ENCODE results near the gene STUM. TPM values are rescaled to one million over a fixed set of nuclear protein-coding genes. Genes with fewer than 3 reads are reported as not detected.

STUM gene
- total and polyA plus RNA-seq, 2 donors from 2014 or later: 1.6 to 1.9 TPM

- Histone ChIP-seq H3K4me3 (ENCODE audit: low read length in 3 of 3) (no peak overlapping the region), H3K4me1 (ENCODE audit: control insufficient read depth in 2 of 3, insufficient read depth in 2 of 3, low read depth in 1 of 3, low read length in 3 of 3) (no peaks in the 10 kb centered on the region), H3K27ac (ENCODE audit: low read depth in 2 of 2, low read length in 2 of 2) (no peak overlapping the region), H3K9me3 (ENCODE audit: control insufficient read depth in 2 of 3, insufficient read depth in 1 of 3, low read length in 3 of 3) (no peaks in the 10 kb centered on the region), H3K36me3 (ENCODE audit: control insufficient read depth in 2 of 3, insufficient read depth in 3 of 3, low read length in 3 of 3) (no peaks in the 10 kb centered on the region), H3K9ac (ENCODE audit: low read length in 3 of 3) (no peak overlapping the region), H3K27me3 (ENCODE audit: control insufficient read depth, insufficient read depth, low read length) (no peaks in the 10 kb centered on the region)
- TF ChIP-seq CTCF (IDR thresholded peaks at IDR 0.05; ENCODE audit: borderline replicate concordance, extremely low read depth, insufficient read depth): no peak
- DNase-seq: no peak
- FAIRE-seq: no peak
- intact Hi-C loops (cut with DNase I): no loop called here
Measured at GRCh38 chr1:226510453-226510852, 38.1 kb upstream of the STUM start.

GRCh38 chr1:226511296-226511695, 37.3 kb upstream of the STUM start:
- Histone ChIP-seq H3K9me3 (ENCODE audit: control insufficient read depth in 2 of 3, insufficient read depth in 1 of 3, low read length in 3 of 3) (no peaks in the 10 kb centered on the region), H3K4me1 (ENCODE audit: control insufficient read depth in 2 of 3, insufficient read depth in 2 of 3, low read depth in 1 of 3, low read length in 3 of 3) (no peaks in the 10 kb centered on the region), H3K36me3 (ENCODE audit: control insufficient read depth in 2 of 3, insufficient read depth in 3 of 3, low read length in 3 of 3) (no peaks in the 10 kb centered on the region), H3K27me3 (ENCODE audit: control insufficient read depth, insufficient read depth, low read length) (no peaks in the 10 kb centered on the region), H3K27ac (ENCODE audit: low read depth in 2 of 2, low read length in 2 of 2) (no peak overlapping the region), H3K9ac (ENCODE audit: low read length in 3 of 3) (no peak overlapping the region), H3K4me3 (ENCODE audit: low read length in 3 of 3) (no peak overlapping the region)
- intact Hi-C loops (cut with DNase I): no loop called here
- no peak for TF ChIP-seq CTCF (IDR thresholded peaks at IDR 0.05; ENCODE audit: borderline replicate concordance, extremely low read depth, insufficient read depth)
- DNase-seq (no peak), FAIRE-seq (no peak)

GRCh38 chr1:226512076-226512728, 36.4 kb upstream of the STUM start:
- intact Hi-C loops (cut with DNase I): no loop called here
- no peak for FAIRE-seq

More at GRCh38 chr1:226512076-226512728, 36.4 kb upstream of the STUM start:
- Histone ChIP-seq H3K36me3 (ENCODE audit: control insufficient read depth in 2 of 3, insufficient read depth in 3 of 3, low read length in 3 of 3) (no peaks in the 10 kb centered on the region), H3K4me1 (ENCODE audit: control insufficient read depth in 2 of 3, insufficient read depth in 2 of 3, low read depth in 1 of 3, low read length in 3 of 3) (no peaks in the 10 kb centered on the region), H3K9ac (ENCODE audit: low read length in 3 of 3) (no peak overlapping the region), H3K27ac (ENCODE audit: low read depth in 2 of 2, low read length in 2 of 2) (no peak overlapping the region), H3K27me3 (ENCODE audit: control insufficient read depth, insufficient read depth, low read length) (no peaks in the 10 kb centered on the region), H3K4me3 (ENCODE audit: low read length in 3 of 3) (no peak overlapping the region), H3K9me3 (ENCODE audit: control insufficient read depth in 2 of 3, insufficient read depth in 1 of 3, low read length in 3 of 3) (no peaks in the 10 kb centered on the region)
- DNase-seq: no peak
- no peak for TF ChIP-seq CTCF (IDR thresholded peaks at IDR 0.05; ENCODE audit: borderline replicate concordance, extremely low read depth, insufficient read depth)
